Keratinocyte (primary cell): ENCODE measurements around the gene ZHX3. TPM values are rescaled to one million over a fixed set of nuclear protein-coding genes. Genes with fewer than 3 reads are reported as not detected.

Experiments used
- DNase-seq: peaks from one replicate; pipeline ENCODE4 v3.0.0-alpha.2; 2011; ENCODE audit warnings: low read depth, missing footprints, low spot score
- FAIRE-seq: peaks from 2 replicates; lab custom pipeline; 2011; peaks lifted over from hg19 to GRCh38; lab: Jason Lieb, UNC
- H2AFZ ChIP-seq: 2 replicates; pipeline ENCODE4 v1.6.0; 2012; ENCODE audit warnings: low read length, control low read depth, inconsistent platforms; ENCODE audit not compliant: control insufficient read depth
- H3K27ac ChIP-seq: 2 replicates; pipeline ENCODE4 v1.5.1; 2011; ENCODE audit warnings: low read length; ENCODE audit not compliant: control insufficient read depth, insufficient read depth
- H3K27me3 ChIP-seq: 3 replicates; pipeline ENCODE4 v1.6.0; 2011; ENCODE audit warnings: low read length; ENCODE audit not compliant: control insufficient read depth, insufficient read depth; ENCODE audit errors: extremely low read depth
- H3K36me3 ChIP-seq, 2 experiments: 2 replicates in 1 of 2; 3 replicates in 1 of 2; pipeline ENCODE4 v1.5.1; 2011; ENCODE audit warnings: low read length in 2 of 2, mild to moderate bottlenecking in 1 of 2; ENCODE audit not compliant: control insufficient read depth in 2 of 2, insufficient read depth in 2 of 2; ENCODE audit errors: extremely low read depth in 1 of 2
- H3K4me1 ChIP-seq: 3 replicates; pipeline ENCODE4 v1.5.1; 2011; ENCODE audit warnings: low read length; ENCODE audit not compliant: control insufficient read depth, insufficient read depth; ENCODE audit errors: extremely low read depth
- H3K4me2 ChIP-seq: 3 replicates; pipeline ENCODE4 v1.6.0; 2011; ENCODE audit warnings: low read depth, low read length; ENCODE audit not compliant: control insufficient read depth, insufficient read depth; ENCODE audit errors: extremely low read depth
- H3K4me3 ChIP-seq, 3 experiments: fragments of 200-600 bp in 1 of 3; sonication (generic) in 1 of 3; 2 replicates in 2 of 3; 3 replicates in 1 of 3; pipeline ENCODE4 v1.5.1; 2011 to 2016; ENCODE audit warnings: low read length in 3 of 3, mild to moderate bottlenecking in 3 of 3, control low read depth in 2 of 3, inconsistent platforms in 1 of 3, low read depth in 1 of 3, mixed read lengths in 1 of 3, mixed run types in 1 of 3, moderate library complexity in 1 of 3; ENCODE audit not compliant: control insufficient read depth in 2 of 3, insufficient read depth in 2 of 3; ENCODE audit errors: extremely low read depth in 1 of 3
- H3K79me2 ChIP-seq: 2 replicates; pipeline ENCODE4 v1.6.0; 2012; ENCODE audit warnings: low read length; ENCODE audit not compliant: control insufficient read depth, insufficient read depth
- H3K9ac ChIP-seq: 3 replicates; pipeline ENCODE4 v1.6.0; 2011; ENCODE audit warnings: low read length; ENCODE audit not compliant: control insufficient read depth, insufficient read depth; ENCODE audit errors: extremely low read depth
- H3K9me1 ChIP-seq: 3 replicates; pipeline ENCODE4 v1.6.0; 2011; ENCODE audit warnings: low read length; ENCODE audit not compliant: control insufficient read depth, insufficient read depth; ENCODE audit errors: extremely low read depth
- H3K9me3 ChIP-seq: 2 replicates; pipeline ENCODE4 v1.5.1; 2012; ENCODE audit warnings: low read depth, low read length; ENCODE audit not compliant: control insufficient read depth
- H4K20me1 ChIP-seq: 3 replicates; pipeline ENCODE4 v1.6.0; 2011; ENCODE audit warnings: low read length; ENCODE audit not compliant: control insufficient read depth, insufficient read depth; ENCODE audit errors: extremely low read depth
- CTCF ChIP-seq, 3 experiments: IDR thresholded peaks in 1 of 3; conservative IDR thresholded peaks in 1 of 3; optimal IDR thresholded peaks in 1 of 3; 2 replicates in 2 of 3; 3 replicates in 1 of 3; pipeline versions ENCODE3 to v1.5.1; 2011; ENCODE audit warnings: low read length in 3 of 3, mild to moderate bottlenecking in 3 of 3, moderate library complexity in 2 of 3, control low read depth in 1 of 3, inconsistent platforms in 1 of 3; ENCODE audit not compliant: insufficient read depth in 2 of 3; ENCODE audit errors: extremely low read depth in 1 of 3
- EZH2 ChIP-seq: IDR thresholded peaks from one replicate; pipeline ENCODE4 v1.6.1; 2012; ENCODE audit warnings: inconsistent platforms, mild to moderate bottlenecking, low read length, moderate library complexity
- dilution Hi-C: fragments of 300-500 bp; cut with MboI; formaldehyde crosslinking; loops from one replicate; pipeline ENCODE4 v1.7.0; 2020; ENCODE audit warnings: low sequenced_read_pairs; ENCODE audit not compliant: extremely low pct_ligation_motif_present
- polyA plus RNA-seq, 5 experiments: library from polyadenylated mRNA; depleted of rRNA in 3 of 5; stranded (reverse) in 3 of 5; stranded (forward) in 1 of 5; unstranded in 1 of 5; fragments of >200 nt; gene quantifications; 1 replicate in 1 of 5; 2 replicates in 3 of 5; 3 replicates in 1 of 5; pipeline versions ENCODE4 v1.2.1 to v1.2.3, GENCODE V29; 2011 to 2012; ENCODE audit warnings: missing spikeins in 2 of 5, low read depth in 1 of 5, low replicate concordance in 1 of 5

The ZHX3 gene
- polyA plus RNA-seq, 1 donor (not counting 4 experiments of a cell fraction or from before 2014, with no cell fraction given) = 16.5 TPM

GRCh38 chr20:41308290-41308711 lies 9.2 kb downstream of the ZHX3 start:
- Histone ChIP-seq H3K4me3 (no peak overlapping the region), H3K4me1 (peaks cover 24% of the 10 kb centered on the region), H3K27ac (peak overlapping the region; percentile 10), H4K20me1 (no peaks in the 10 kb centered on the region), H3K9ac (no peak overlapping the region), H3K9me3 (no peaks in the 10 kb centered on the region), H2AFZ (no peak overlapping the region), H3K4me2 (no peak overlapping the region), H3K9me1 (no peaks in the 10 kb centered on the region), H3K27me3 (no peaks in the 10 kb centered on the region), H3K79me2 (peaks cover 54% of the 10 kb centered on the region), H3K36me3 (no peaks in the 10 kb centered on the region)
- TF ChIP-seq EZH2 = no peak
- TF ChIP-seq CTCF (optimal IDR thresholded peaks at IDR 0.05 in 1 of 3, IDR thresholded peaks at IDR 0.05 in 1 of 3, conservative IDR thresholded peaks at IDR 0.05 in 1 of 3; ENCODE audit: extremely low read depth in 1 of 3, insufficient read depth in 2 of 3, low read length in 3 of 3) = no peak
- DNase-seq (no peak), FAIRE-seq (no peak)
- dilution Hi-C loops = no loop called here

- TF ChIP-seq CTCF (optimal IDR thresholded peaks at IDR 0.05 in 1 of 3, IDR thresholded peaks at IDR 0.05 in 1 of 3, conservative IDR thresholded peaks at IDR 0.05 in 1 of 3; ENCODE audit: extremely low read depth in 1 of 3, insufficient read depth in 2 of 3, low read length in 3 of 3) = no peak
- TF ChIP-seq EZH2 = no peak
- dilution Hi-C loops = no loop called here
These were observed 10.5 kb downstream of the ZHX3 start for GRCh38 chr20:41307021-41307420.

More at GRCh38 chr20:41307021-41307420, 10.5 kb downstream of the ZHX3 start:
- no peaks in the 10 kb centered on the region for H3K27me3 ChIP-seq
- H3K9me1 ChIP-seq = no peaks in the 10 kb centered on the region
- no peak for FAIRE-seq
- DNase-seq = no peak
- no peak overlapping the region for H3K9ac ChIP-seq
- H3K4me2 ChIP-seq = no peak overlapping the region
- H3K9me3 ChIP-seq = no peaks in the 10 kb centered on the region
- no peaks in the 10 kb centered on the region for H4K20me1 ChIP-seq
- H3K27ac ChIP-seq = no peak overlapping the region
- no peaks in the 10 kb centered on the region for H3K36me3 ChIP-seq
- H3K4me1 ChIP-seq = peaks cover 24% of the 10 kb centered on the region
- peaks cover 52% of the 10 kb centered on the region for H3K79me2 ChIP-seq
- H3K4me3 ChIP-seq = no peak overlapping the region
- H2AFZ ChIP-seq = no peak overlapping the region
